Measurements from ENCODE around the gene CFAP54. TPM values are rescaled to one million over a fixed set of nuclear protein-coding genes. Genes with fewer than 3 reads are reported as not detected.

CFAP54 gene
- total RNA-seq, 1 experiment from 2014 or later, result 0.40 TPM

GRCh38 chr12:96878704-96879103, 389.3 kb downstream of the CFAP54 start:
- DNase-seq (ENCODE audit: low read depth, low spot score), result no peak
- in situ Hi-C loops (cut with HindIII; ENCODE audit: low pct_unique_long_range_greater_than_20kb, low sequenced_read_pairs), result no loop called here

DNA sequence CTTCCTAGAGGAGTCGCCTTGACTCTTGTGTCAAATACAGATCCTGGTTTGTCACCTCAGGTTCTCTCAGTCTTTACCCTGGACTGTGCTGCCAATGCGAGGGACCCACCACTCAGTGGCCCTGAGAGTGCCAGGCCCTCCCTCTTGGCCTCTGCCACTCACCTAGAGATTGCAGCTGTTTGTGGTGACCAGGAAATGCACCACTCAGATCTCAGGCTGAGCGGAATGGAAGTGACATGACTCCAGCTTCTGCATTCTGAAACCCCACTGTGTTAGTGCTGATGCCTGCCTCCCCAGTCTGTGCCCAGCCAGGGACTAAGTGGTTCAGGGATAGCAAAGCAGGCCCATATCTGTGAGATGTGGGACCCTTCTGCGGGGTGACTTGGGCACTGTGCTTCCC, 389.9 kb downstream of the CFAP54 start:
- DNase-seq (ENCODE audit: low read depth, low spot score), result no peak
- in situ Hi-C loops (cut with HindIII; ENCODE audit: low pct_unique_long_range_greater_than_20kb, low sequenced_read_pairs), result no loop called here

DNA sequence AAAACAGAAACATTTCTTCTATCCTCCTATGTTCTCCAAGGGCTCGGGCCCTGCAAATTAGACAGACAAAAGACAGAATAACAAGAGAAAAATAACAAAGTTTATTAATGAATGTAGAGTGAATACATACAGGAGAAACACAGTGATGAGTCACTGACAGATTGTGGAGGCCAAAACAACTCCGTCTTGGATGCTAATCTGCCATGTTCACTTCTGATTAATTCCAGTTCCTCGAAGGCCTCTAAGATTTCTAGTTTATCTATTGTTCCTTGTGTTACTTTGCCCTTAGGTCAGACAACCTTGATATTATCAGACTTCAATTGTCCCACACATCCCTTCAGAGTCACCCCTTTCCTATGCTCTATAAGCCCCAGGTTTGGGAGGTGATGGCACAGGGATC, 390.8 kb downstream of the CFAP54 start:
- no peak for DNase-seq (ENCODE audit: low read depth, low spot score)
- in situ Hi-C loops (cut with HindIII; ENCODE audit: low pct_unique_long_range_greater_than_20kb, low sequenced_read_pairs), result no loop called here

DNA sequence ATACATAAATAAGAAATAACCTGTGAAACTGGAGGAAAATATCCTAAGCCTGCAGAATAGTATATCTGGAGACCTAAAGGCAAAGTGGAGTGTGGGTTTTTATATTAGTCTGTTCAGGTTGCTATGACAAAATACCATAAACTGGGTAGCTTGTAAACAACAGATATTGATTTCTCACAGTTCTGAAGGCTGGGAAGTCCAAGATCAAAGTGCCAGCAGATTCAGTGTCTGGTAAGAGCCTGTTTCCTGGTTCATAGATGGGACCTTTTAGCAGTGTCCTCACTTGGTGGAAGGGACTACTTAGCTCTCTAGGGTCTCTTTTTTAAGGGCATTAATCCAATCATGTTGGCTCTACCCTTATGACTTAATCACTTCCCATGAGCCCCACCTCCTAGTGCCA, 392.2 kb downstream of the CFAP54 start:
- in situ Hi-C loops (cut with HindIII; ENCODE audit: low pct_unique_long_range_greater_than_20kb, low sequenced_read_pairs), result no loop called here
- DNase-seq (ENCODE audit: low read depth, low spot score), result no peak

DNA sequence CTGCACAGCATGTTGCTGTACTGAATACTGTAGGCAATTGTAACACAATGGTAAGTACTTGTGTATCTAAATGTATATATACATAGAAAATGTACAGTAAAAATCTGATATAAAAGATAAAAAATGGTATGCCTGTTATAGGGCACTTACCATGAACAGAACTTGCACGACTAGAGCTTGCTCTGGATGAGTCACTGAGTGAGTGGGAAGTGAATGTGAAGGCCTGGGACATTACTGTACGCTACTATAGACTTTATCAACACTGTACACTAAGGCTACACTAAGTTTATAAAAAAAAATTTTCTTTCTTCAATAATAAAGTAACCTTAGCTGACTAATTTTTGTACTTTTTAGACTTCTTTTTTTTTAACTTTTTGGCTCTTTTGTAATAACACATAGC, 393.5 kb downstream of the CFAP54 start:
- DNase-seq (ENCODE audit: low read depth, low spot score), result no peak
- in situ Hi-C loops (cut with HindIII; ENCODE audit: low pct_unique_long_range_greater_than_20kb, low sequenced_read_pairs), result no loop called here

- in situ Hi-C loops (cut with HindIII; ENCODE audit: low pct_unique_long_range_greater_than_20kb, low sequenced_read_pairs), result no loop called here
- DNase-seq (ENCODE audit: low read depth, low spot score), result no peak
Observed at GRCh38 chr12:96883571-96883970, 394.2 kb downstream of the CFAP54 start.

DNA sequence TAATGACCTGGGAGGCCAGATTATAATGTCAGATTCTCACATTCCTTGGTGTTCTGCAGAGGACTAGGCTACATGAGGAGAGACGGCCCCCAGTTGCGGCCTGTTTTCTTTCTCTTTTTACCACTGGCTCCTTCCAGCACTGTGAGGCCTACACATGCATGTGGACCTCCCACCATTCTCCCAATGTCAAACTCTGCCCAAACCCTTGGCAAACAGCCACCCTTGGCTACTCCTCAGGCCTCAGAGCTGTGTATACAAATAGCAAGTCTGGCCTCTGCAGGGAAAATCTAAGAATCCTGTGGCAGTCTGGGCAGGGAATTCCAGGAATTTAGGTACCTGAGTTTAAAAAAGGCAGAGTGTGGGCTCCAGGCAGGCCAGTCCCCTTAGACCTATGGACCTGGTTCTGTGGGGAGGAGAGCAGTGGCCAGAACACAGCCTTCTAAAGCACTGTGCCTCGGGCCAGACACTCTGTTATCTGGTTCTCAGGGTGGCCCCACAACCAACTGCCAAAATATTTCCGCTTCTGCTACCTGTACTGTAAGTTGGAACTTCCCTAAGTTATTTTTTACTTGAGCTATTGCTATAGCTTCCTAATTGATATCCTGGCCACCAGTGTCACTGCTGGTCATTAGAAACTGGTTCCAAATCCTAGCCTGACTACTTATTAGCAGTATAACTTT, 397.8 kb downstream of the CFAP54 start:
- in situ Hi-C loops (cut with HindIII; ENCODE audit: low pct_unique_long_range_greater_than_20kb, low sequenced_read_pairs), result no loop called here
- DNase-seq (ENCODE audit: low read depth, low spot score), result no peak

GRCh38 chr12:96889273-96889933, 400.0 kb downstream of the CFAP54 start:
- no peak for DNase-seq (ENCODE audit: low read depth, low spot score)
- in situ Hi-C loops (cut with HindIII; ENCODE audit: low pct_unique_long_range_greater_than_20kb, low sequenced_read_pairs), result no loop called here

DNA sequence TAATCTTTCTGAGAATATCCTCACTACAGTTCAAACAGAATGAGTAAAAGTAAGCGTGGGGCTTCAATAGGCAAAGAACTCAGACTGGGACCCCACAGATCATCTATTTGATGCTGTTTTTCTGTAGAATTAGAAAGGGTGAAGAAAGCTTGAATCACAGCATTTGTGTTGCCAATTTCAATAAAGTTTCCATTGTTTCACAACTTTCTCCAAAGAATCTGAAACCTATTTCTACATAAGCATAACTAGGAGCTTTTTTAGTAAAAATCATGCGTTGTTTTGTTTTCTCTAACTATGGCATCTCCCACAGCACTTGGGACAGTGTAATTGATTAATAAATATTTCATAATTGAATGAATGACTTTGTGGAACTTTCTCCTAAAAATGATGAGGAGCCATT, 401.0 kb downstream of the CFAP54 start:
- in situ Hi-C loops (cut with HindIII; ENCODE audit: low pct_unique_long_range_greater_than_20kb, low sequenced_read_pairs), result no loop called here
- DNase-seq (ENCODE audit: low read depth, low spot score), result no peak

GRCh38 chr12:96892104-96892503, 402.7 kb downstream of the CFAP54 start:
- in situ Hi-C loops (cut with HindIII; ENCODE audit: low pct_unique_long_range_greater_than_20kb, low sequenced_read_pairs), result no loop called here
- no peak for DNase-seq (ENCODE audit: low read depth, low spot score)

DNA sequence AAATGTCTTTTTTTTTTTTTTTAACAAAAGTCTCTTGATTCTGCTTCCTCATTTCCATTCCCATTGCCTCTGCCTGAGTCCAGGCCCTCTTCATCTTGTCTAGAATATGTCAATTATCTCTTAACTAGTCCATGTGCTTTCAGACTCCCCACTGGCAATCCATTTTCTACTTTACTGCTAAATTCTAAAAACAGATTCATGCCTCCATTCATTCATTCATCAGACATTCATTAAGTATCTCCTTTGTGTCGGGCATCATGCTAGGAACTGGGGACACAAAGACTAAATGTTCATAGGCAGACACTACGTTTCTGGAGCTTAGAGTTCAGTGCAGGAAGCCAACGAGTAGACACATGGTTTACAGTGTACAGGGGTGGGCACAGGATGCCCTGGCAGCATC, 408.0 kb downstream of the CFAP54 start:
- in situ Hi-C loops (cut with HindIII; ENCODE audit: low pct_unique_long_range_greater_than_20kb, low sequenced_read_pairs), result no loop called here
- no peak for DNase-seq (ENCODE audit: low read depth, low spot score)

- no peak for DNase-seq (ENCODE audit: low read depth, low spot score)
- in situ Hi-C loops (cut with HindIII; ENCODE audit: low pct_unique_long_range_greater_than_20kb, low sequenced_read_pairs), result no loop called here
Observed at GRCh38 chr12:96901175-96901574, 411.8 kb downstream of the CFAP54 start.

DNA sequence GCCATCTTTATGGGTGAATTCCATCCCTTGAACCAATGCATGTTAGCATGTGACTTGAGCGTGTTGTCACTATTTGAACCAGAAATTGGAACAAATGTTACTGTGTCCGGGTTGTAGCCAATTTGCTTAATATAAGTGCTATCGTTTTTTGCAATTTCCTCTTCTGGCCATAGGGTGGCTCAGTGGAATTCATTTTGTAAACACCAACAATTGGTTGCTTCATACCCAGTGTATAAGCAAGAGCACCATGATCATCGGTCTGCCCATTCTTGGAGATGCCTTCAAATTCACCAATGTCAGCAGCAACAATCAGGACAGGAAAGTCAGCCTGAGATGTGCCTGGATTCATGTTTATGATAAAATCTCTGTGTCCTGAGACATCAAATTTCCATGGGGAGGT, 412.7 kb downstream of the CFAP54 start:
- peak; percentile 68 for DNase-seq (ENCODE audit: low read depth, low spot score)
- in situ Hi-C loops (cut with HindIII; ENCODE audit: low pct_unique_long_range_greater_than_20kb, low sequenced_read_pairs), result no loop called here

DNA sequence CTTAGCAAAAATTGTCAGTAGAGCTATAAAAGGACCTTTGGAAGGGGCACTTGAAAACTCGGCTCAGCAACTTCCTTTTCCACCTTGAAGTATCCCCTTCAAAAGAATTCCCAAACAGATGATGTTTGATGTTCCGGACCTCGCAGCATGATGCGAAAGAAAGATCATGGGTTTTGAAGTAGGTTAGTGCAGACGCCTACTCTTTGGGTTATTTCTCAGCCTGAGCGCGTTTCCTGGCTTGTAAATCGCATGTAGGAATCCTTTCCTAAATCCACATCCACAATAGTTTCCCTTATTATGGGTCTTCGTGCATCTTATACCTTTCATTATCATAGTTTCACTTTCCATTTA, 417.1 kb downstream of the CFAP54 start:
- in situ Hi-C loops (cut with HindIII; ENCODE audit: low pct_unique_long_range_greater_than_20kb, low sequenced_read_pairs), result no loop called here
- no peak for DNase-seq (ENCODE audit: low read depth, low spot score)

DNA sequence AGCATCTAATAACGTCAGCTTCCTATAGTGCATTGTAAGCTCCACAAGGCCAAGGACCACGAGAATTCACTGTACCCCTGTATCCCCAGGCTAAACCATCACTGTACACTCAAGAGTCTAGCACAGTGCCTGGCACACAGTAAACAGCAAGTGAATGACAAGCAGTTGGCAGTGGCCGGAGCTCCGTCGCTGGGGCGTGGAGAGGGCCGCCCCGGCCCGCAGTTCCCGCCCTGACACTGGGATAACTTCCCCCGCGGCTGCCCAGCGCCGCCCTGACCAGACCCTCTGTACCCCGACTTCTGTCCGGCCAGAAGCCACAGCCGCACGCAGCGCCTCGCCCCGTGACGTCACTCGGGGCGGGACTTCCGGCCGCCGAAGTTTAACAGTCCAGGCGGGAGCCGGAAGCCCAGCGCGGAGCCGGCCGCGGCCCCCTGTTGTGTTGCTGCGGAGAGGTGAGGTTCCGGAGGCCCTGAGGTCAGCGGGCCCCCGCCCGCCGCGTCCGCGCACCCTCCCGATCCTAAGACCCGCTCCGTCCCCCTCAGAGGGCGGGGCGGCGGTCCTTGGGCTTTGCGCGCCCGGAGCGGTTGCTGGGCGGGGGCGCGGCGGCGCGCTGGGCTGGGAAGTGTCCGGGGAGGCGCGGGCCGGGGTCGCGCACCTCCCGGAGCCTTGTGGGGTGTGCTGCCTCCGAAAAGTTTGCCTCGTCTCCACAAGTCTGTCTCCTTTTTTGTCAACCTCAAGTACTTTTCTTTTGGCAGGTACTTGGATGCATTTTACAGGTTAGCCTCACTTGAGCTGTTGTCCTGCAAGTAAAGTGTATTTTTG, 417.7 kb downstream of the CFAP54 start, which contains the start of gene NEDD1:
Gene NEDD1, plus strand, starts transcription at position 409 of the 822 bp plus-strand sequence. CDS start 2,503 bp downstream, outside the sequence.
- peak; percentile 75 for DNase-seq (ENCODE audit: low read depth, low spot score)
- in situ Hi-C loops (cut with HindIII; ENCODE audit: low pct_unique_long_range_greater_than_20kb, low sequenced_read_pairs), result no loop called here

- DNase-seq (ENCODE audit: low read depth, low spot score), result no peak
- in situ Hi-C loops (cut with HindIII; ENCODE audit: low pct_unique_long_range_greater_than_20kb, low sequenced_read_pairs), result no loop called here
Observed at GRCh38 chr12:96907671-96908422, 418.5 kb downstream of the CFAP54 start.

DNA sequence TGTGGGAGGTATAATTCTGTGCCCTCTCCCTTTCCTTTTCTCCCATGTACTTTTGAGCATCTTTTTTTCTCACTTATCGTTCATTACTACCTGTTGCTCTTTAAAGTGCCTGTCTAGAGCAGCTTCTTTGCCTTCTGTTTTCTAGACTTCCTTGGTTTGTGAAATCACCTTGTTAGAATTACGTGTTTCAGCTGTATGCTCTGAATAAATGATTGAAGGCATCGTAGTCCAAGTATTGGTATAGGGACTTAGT, 419.0 kb downstream of the CFAP54 start:
- in situ Hi-C loops (cut with HindIII; ENCODE audit: low pct_unique_long_range_greater_than_20kb, low sequenced_read_pairs), result no loop called here
- DNase-seq (ENCODE audit: low read depth, low spot score), result no peak

- in situ Hi-C loops (cut with HindIII; ENCODE audit: low pct_unique_long_range_greater_than_20kb, low sequenced_read_pairs), result no loop called here
- DNase-seq (ENCODE audit: low read depth, low spot score), result no peak
Observed at GRCh38 chr12:96912261-96912660, 422.9 kb downstream of the CFAP54 start.
